ENCODE results near the gene TSHZ2. TPM values are rescaled to one million over a fixed set of nuclear protein-coding genes. Genes with fewer than 3 reads are reported as not detected.

TSHZ2 gene
- total RNA-seq, 4 donors from 2014 or later, result 4.0 to 57.8 (median 10.3) TPM

GRCh38 chr20:53149890-53150205 is 177.7 kb downstream of the TSHZ2 start:
- no peaks in the 10 kb centered on the region for H3K27me3 ChIP-seq
- H3K27ac ChIP-seq, result no peak overlapping the region
- no peaks in the 10 kb centered on the region for H3K36me3 ChIP-seq
- TF ChIP-seq CTCF (IDR thresholded peaks at IDR 0.05) (no peak), POLR2A (IDR thresholded peaks at IDR 0.05) (no peak)
- no peak overlapping the region for H3K4me3 ChIP-seq
- DNase-seq, result no peak
- H3K4me1 ChIP-seq, result no peaks in the 10 kb centered on the region
- no peaks in the 10 kb centered on the region for H3K9me3 ChIP-seq

- Histone ChIP-seq H3K4me3 (no peak overlapping the region), H3K27ac (no peak overlapping the region), H3K4me1 (no peaks in the 10 kb centered on the region), H3K36me3 (no peaks in the 10 kb centered on the region), H3K9me3 (no peaks in the 10 kb centered on the region), H3K27me3 (no peaks in the 10 kb centered on the region)
- no peak for DNase-seq
- no peak for TF ChIP-seq CTCF (IDR thresholded peaks at IDR 0.05)
- no peak for TF ChIP-seq POLR2A (IDR thresholded peaks at IDR 0.05)
Measured at GRCh38 chr20:53150532-53150931, 178.4 kb downstream of the TSHZ2 start.

- Histone ChIP-seq H3K4me1 (no peaks in the 10 kb centered on the region), H3K4me3 (no peak overlapping the region), H3K36me3 (no peaks in the 10 kb centered on the region), H3K9me3 (no peaks in the 10 kb centered on the region), H3K27ac (no peak overlapping the region), H3K27me3 (no peaks in the 10 kb centered on the region)
- no peak for TF ChIP-seq POLR2A (IDR thresholded peaks at IDR 0.05)
- no peak for TF ChIP-seq CTCF (IDR thresholded peaks at IDR 0.05)
- no peak for DNase-seq
Measured at GRCh38 chr20:53152228-53152627, 180.1 kb downstream of the TSHZ2 start.

- H3K27me3 ChIP-seq, result no peaks in the 10 kb centered on the region
- no peaks in the 10 kb centered on the region for H3K4me1 ChIP-seq
- H3K27ac ChIP-seq, result no peak overlapping the region
- no peaks in the 10 kb centered on the region for H3K36me3 ChIP-seq
- no peak overlapping the region for H3K4me3 ChIP-seq
- H3K9me3 ChIP-seq, result no peaks in the 10 kb centered on the region
- TF ChIP-seq POLR2A (IDR thresholded peaks at IDR 0.05), result no peak
- TF ChIP-seq CTCF (IDR thresholded peaks at IDR 0.05), result no peak
- no peak for DNase-seq
Measured at GRCh38 chr20:53154540-53154939, 182.4 kb downstream of the TSHZ2 start.

GRCh38 chr20:53157443-53158408 is 185.6 kb downstream of the TSHZ2 start:
- Histone ChIP-seq H3K4me3 (no peak overlapping the region), H3K9me3 (no peaks in the 10 kb centered on the region), H3K36me3 (no peaks in the 10 kb centered on the region), H3K4me1 (no peaks in the 10 kb centered on the region), H3K27ac (no peak overlapping the region), H3K27me3 (no peaks in the 10 kb centered on the region)
- DNase-seq, result peak; percentile 39 to 69 (median 55)
- TF ChIP-seq CTCF (IDR thresholded peaks at IDR 0.05) (peak in 5 of 6 experiments; percentile 7 to 53 (median 38)), POLR2A (IDR thresholded peaks at IDR 0.05) (no peak)
